M059J (cell line): Measurements from ENCODE around the gene MAS1L. TPM values are rescaled to one million over a fixed set of nuclear protein-coding genes. Genes with fewer than 3 reads are reported as not detected.

ENCODE experiments used
- total RNA-seq: library from RNA; depleted of rRNA; stranded (reverse); fragments of >200 nt; shearing (Covaris generic); gene quantifications from 2 replicates; pipeline ENCODE4 v1.2.3, GENCODE V29; 2014; rRNA removed

Gene MAS1L
- total RNA-seq, 1 experiment from 2014 or later: not detected

Other genes with a start within 250 kb of the MAS1L start
- gene OR14J1, start 186.3 kb downstream of the MAS1L start, total RNA-seq: not detected in 2 replicates
- gene OR5V1, start 119.1 kb downstream of the MAS1L start, total RNA-seq: not detected in 2 replicates
- not detected in 2 replicates for gene OR12D3, start 112.7 kb downstream of the MAS1L start, total RNA-seq
- not detected in 2 replicates for gene OR12D2, start 92.3 kb downstream of the MAS1L start, total RNA-seq
- not detected in 2 replicates for gene OR12D1, start 73.0 kb downstream of the MAS1L start, total RNA-seq
- gene OR10C1, start 48.6 kb downstream of the MAS1L start, total RNA-seq: not detected in 2 replicates
- gene OR11A1, start 30.9 kb downstream of the MAS1L start, total RNA-seq: not detected in 2 replicates
- not detected in 2 replicates for gene OR2H1, start 30.8 kb downstream of the MAS1L start, total RNA-seq
- 0.17 TPM in 1 of 2 replicates, not detected in the other for gene UBD, start 71.8 kb upstream of the MAS1L start, total RNA-seq
- gene OR2H2, start 97.2 kb upstream of the MAS1L start, total RNA-seq: not detected in 2 replicates
- 2.1 TPM in 2 replicates for gene GABBR1, start 145.2 kb upstream of the MAS1L start, total RNA-seq
- not detected in 2 replicates for gene MOG, start 169.1 kb upstream of the MAS1L start, total RNA-seq
- gene ZFP57, start 193.2 kb upstream of the MAS1L start, total RNA-seq: 0.05 TPM in 1 of 2 replicates, not detected in the other
- gene HLA-F, start 235.5 kb upstream of the MAS1L start, total RNA-seq: 379 and 414 TPM in 2 replicates